ENCODE measurements around the gene RFX7.

DNA sequence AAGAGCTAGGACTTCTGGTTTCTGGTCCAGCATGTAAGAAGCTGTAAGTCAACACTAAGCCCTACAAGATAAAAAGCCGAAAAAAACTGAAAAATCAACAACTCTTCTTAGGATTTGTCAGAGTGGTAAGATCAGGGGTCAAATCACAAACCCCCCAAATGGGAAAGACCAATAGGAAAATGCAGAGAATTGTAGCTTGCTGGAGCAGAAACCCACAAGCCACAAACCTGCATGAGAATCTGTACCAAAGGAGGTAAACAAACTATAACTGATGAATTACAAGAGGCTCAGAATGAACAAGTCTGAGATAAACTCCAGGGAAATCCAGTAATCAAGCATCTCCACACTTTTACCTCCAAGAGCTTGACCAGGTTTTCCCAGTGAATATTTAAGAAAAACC is 36.0 kb downstream of the RFX7 start:
- TF ChIP-seq ZNF274 (IDR thresholded peaks at IDR 0.05; ENCODE audit: low read depth, low read length) (no peak), SUZ12 (IDR thresholded peaks at IDR 0.05; ENCODE audit: extremely low read depth, insufficient read depth, insufficient read length) (no peak)

Data from NT2/D1 (cell line).